Trophoblast cell (in vitro differentiated cells and primary cell): Measurements from ENCODE around the gene NOS1AP.
A peak's percentile ranks its signal among the peaks of the same experiment; 100 is the strongest.

Experiments used
- DNase-seq, 2 donors: peaks; one replicate each; pipeline ENCODE4 v3.0.0-alpha.2; 2016
- H2AFZ ChIP-seq: 2 replicates; pipeline ENCODE4 v1.6.1; 2013; ENCODE audit warnings: low read length, moderate library complexity, mild to moderate bottlenecking; ENCODE audit not compliant: insufficient read depth, poor library complexity
- H2AK5ac ChIP-seq: 2 replicates; pipeline ENCODE4 v1.6.1; 2013; ENCODE audit warnings: mild to moderate bottlenecking, low read length
- H2BK120ac ChIP-seq: 2 replicates; pipeline ENCODE4 v1.6.1; 2013; ENCODE audit warnings: low read length, mild to moderate bottlenecking, moderate library complexity; ENCODE audit not compliant: insufficient read depth, poor library complexity
- H2BK12ac ChIP-seq: 2 replicates; pipeline ENCODE4 v1.6.1; 2013; ENCODE audit warnings: mild to moderate bottlenecking, low read length, moderate library complexity
- H2BK5ac ChIP-seq: 2 replicates; pipeline ENCODE4 v1.6.1; 2013; ENCODE audit warnings: low read length, low read depth, moderate library complexity, mild to moderate bottlenecking; ENCODE audit not compliant: poor library complexity
- H3K14ac ChIP-seq: 2 replicates; pipeline ENCODE4 v1.6.1; 2013; ENCODE audit warnings: mild to moderate bottlenecking, low read length
- H3K18ac ChIP-seq: 2 replicates; pipeline ENCODE4 v1.6.1; 2013; ENCODE audit warnings: mild to moderate bottlenecking, low read length
- H3K23ac ChIP-seq: 2 replicates; pipeline ENCODE4 v1.6.1; 2013; ENCODE audit warnings: low read length
- H3K27ac ChIP-seq: 2 replicates; pipeline ENCODE4 v1.5.1; 2013; ENCODE audit warnings: low read depth, mild to moderate bottlenecking, inconsistent platforms, low read length, moderate library complexity
- H3K27me3 ChIP-seq: 2 replicates; pipeline ENCODE4 v1.6.1; 2013; ENCODE audit warnings: inconsistent platforms, mild to moderate bottlenecking, low read length, moderate library complexity; ENCODE audit not compliant: insufficient read depth
- H3K36me3 ChIP-seq, 2 experiments: 1 replicate in 1 of 2; 2 replicates in 1 of 2; pipeline ENCODE4 v1.6.1; 2013; ENCODE audit warnings: low read length in 2 of 2, mild to moderate bottlenecking in 2 of 2, moderate library complexity in 1 of 2; ENCODE audit not compliant: insufficient read depth in 2 of 2, control insufficient read depth in 1 of 2
- H3K4ac ChIP-seq: 2 replicates; pipeline ENCODE4 v1.6.1; 2013; ENCODE audit warnings: low read depth, mild to moderate bottlenecking, low read length, moderate library complexity
- H3K4me1 ChIP-seq, 2 experiments: 1 replicate in 1 of 2; 2 replicates in 1 of 2; pipeline ENCODE4 v1.6.1; 2013; ENCODE audit warnings: low read length in 2 of 2, mild to moderate bottlenecking in 2 of 2, moderate library complexity in 1 of 2; ENCODE audit not compliant: insufficient read depth in 2 of 2, control insufficient read depth in 1 of 2
- H3K4me2 ChIP-seq: 2 replicates; pipeline ENCODE4 v1.6.1; 2013; ENCODE audit warnings: inconsistent platforms, mild to moderate bottlenecking, low read length, moderate library complexity
- H3K4me3 ChIP-seq: 2 replicates; pipeline ENCODE4 v1.5.1; 2013; ENCODE audit warnings: mild to moderate bottlenecking, low read depth, low read length, inconsistent platforms
- H3K79me1 ChIP-seq: one replicate; pipeline ENCODE4 v1.6.1; 2013; ENCODE audit warnings: low read length
- H3K79me2 ChIP-seq: 2 replicates; pipeline ENCODE4 v1.6.1; 2013; ENCODE audit warnings: low read length, mild to moderate bottlenecking; ENCODE audit not compliant: control insufficient read depth, insufficient read depth, poor library complexity
- H3K9ac ChIP-seq: 2 replicates; pipeline ENCODE4 v1.6.1; 2013; ENCODE audit warnings: mild to moderate bottlenecking, low read length
- H3K9me3 ChIP-seq: 2 replicates; pipeline ENCODE4 v1.6.1; 2013; ENCODE audit warnings: low read depth, mild to moderate bottlenecking, control low read depth, inconsistent platforms, low read length; ENCODE audit not compliant: insufficient read depth
- H4K12ac ChIP-seq: 2 replicates; pipeline ENCODE4 v1.6.1; 2013; ENCODE audit warnings: low read depth, mild to moderate bottlenecking, low read length, moderate library complexity
- H4K8ac ChIP-seq: 2 replicates; pipeline ENCODE4 v1.6.1; 2013; ENCODE audit warnings: low read depth, mild to moderate bottlenecking, low read length, moderate library complexity
- H4K91ac ChIP-seq: one replicate; pipeline ENCODE4 v1.6.1; 2013; ENCODE audit warnings: low read depth, mild to moderate bottlenecking, low read length, moderate library complexity
- WGBS: extraction: QIAGEN DNeasy Blood & Tissue Kit; methylation state at CpG from one replicate; pipeline ENCODE4 v1.1.7; 2013; ENCODE audit warnings: missing lambda C conversion rate; ENCODE audit not compliant: insufficient read length, insufficient coverage; ENCODE audit errors: extremely low coverage; 5-methylcytosine and 5-hydroxymethylcytosine counted together

Gene NOS1AP

DNA sequence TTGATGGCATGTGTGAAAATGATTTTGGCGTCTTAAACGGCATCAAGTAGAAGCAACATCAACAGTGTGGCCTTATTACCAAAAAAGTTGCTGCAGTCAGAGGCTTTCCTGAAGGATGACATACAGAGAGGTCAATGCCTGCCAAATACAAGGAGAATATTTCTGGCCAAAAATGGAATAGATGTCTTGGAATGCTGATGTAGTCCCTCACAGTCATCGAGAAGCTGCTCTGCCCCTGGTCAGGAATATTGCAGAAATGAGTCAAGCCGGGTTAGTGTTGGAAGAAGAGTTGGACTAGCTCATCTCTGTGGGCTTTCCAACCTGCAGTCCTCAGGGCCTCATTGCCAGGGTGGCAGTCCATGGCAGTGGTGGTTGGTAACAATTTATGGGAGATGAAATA is 42.1 kb downstream of the NOS1AP start:
- Histone ChIP-seq H2BK5ac (no peak overlapping the region), H3K14ac (no peak overlapping the region), H3K4me1 (peaks cover 0 to 3% of the 10 kb centered on the region in 2 experiments), H3K79me2 (peaks cover 1% of the 10 kb centered on the region), H3K9me3 (no peaks in the 10 kb centered on the region), H2BK120ac (no peak overlapping the region), H4K8ac (no peak overlapping the region), H3K23ac (no peak overlapping the region), H2BK12ac (no peak overlapping the region), H4K91ac (no peak overlapping the region), H3K79me1 (peaks cover 1% of the 10 kb centered on the region), H3K4ac (no peak overlapping the region), H3K36me3 (no peaks in the 10 kb centered on the region), H3K27ac (no peak overlapping the region), H3K9ac (no peak overlapping the region), H3K4me2 (no peak overlapping the region), H2AK5ac (no peak overlapping the region), H3K4me3 (no peak overlapping the region), H3K27me3 (no peaks in the 10 kb centered on the region), H3K18ac (no peak overlapping the region), H2AFZ (no peak overlapping the region), H4K12ac (no peak overlapping the region)
- WGBS: no CpG with 5 or more reads among the region's 4 CpGs
- no peak for DNase-seq

DNA sequence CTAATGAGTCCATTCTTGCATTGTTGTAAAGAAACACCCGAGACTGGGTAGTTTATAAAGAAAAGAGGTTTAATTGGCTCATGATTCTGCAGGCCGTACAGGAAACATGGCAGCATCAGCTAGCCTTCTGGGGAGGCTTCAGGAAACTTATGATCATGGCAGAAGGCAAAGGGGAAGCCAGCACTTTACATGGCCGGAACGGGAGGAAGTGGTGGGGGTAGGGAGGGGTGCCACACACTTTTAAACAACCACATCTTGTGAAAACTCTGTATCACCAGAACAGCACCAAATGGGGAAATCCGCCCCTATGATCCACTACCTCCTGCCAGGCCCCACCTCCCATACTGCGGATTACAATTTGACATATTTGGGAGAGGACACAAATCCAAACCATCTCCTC is 43.9 kb downstream of the NOS1AP start:
- peaks cover 0 to 6% of the 10 kb centered on the region in 2 experiments for H3K4me1 ChIP-seq
- no peak overlapping the region for H4K91ac ChIP-seq
- no peak overlapping the region for H3K18ac ChIP-seq
- no peaks in the 10 kb centered on the region for H3K36me3 ChIP-seq
- H3K27me3 ChIP-seq: no peaks in the 10 kb centered on the region
- no peak overlapping the region for H3K27ac ChIP-seq
- no peak overlapping the region for H2BK120ac ChIP-seq
- no peak overlapping the region for H2AFZ ChIP-seq
- no peak overlapping the region for H3K9ac ChIP-seq
- peaks cover 1% of the 10 kb centered on the region for H3K79me1 ChIP-seq
- H3K23ac ChIP-seq: no peak overlapping the region
- no peak overlapping the region for H4K8ac ChIP-seq
- H4K12ac ChIP-seq: no peak overlapping the region
- no peak overlapping the region for H3K4me2 ChIP-seq
- H2AK5ac ChIP-seq: no peak overlapping the region
- no peak for DNase-seq
- H3K14ac ChIP-seq: no peak overlapping the region
- no peaks in the 10 kb centered on the region for H3K9me3 ChIP-seq
- WGBS: no CpG with 5 or more reads among the region's 6 CpGs
- no peak overlapping the region for H3K4ac ChIP-seq
- no peak overlapping the region for H3K4me3 ChIP-seq
- H2BK5ac ChIP-seq: no peak overlapping the region
- H3K79me2 ChIP-seq: peaks cover 1% of the 10 kb centered on the region
- H2BK12ac ChIP-seq: no peak overlapping the region

DNA sequence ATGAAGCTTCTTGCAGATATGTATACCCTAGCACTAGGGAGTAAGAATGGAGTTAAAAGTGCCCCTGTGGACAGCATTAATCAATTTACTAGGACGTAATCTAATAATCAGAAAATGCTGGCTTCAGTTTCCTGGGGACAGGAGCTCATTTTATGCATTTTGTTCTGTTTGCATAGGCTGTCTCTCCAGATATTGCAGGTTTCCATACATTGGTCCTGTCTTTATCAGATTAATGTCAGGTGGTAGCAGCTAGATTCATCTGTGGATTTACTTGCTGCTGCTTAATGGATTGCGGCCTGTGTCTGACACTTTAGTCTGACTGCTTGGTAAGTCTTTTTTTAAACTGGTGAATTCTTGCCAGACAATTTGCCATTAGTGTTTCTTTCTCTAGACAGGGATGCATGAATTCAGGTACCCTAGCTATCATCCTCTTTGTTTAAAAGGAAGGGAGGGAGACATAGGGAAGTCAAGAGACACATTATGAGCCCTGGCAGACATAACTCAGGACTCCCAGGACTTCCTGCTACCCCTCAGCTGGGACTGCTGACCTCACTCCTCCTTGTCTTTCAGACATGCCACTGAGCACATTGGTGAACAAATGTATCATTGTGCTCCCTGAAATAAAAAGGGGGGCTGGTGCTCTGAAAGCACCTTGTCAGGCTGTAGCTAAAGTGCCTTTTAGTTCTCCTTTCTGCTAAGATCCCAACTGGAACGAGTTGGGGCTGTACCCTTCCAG is 47.7 kb downstream of the NOS1AP start:
- H3K23ac ChIP-seq: peak overlapping the region; percentile 63
- peaks cover 0 to 6% of the 10 kb centered on the region in 2 experiments for H3K4me1 ChIP-seq
- no CpG with 5 or more reads among the region's 3 CpGs for WGBS
- peak overlapping the region; percentile 51 for H3K18ac ChIP-seq
- H3K36me3 ChIP-seq: no peaks in the 10 kb centered on the region
- H4K91ac ChIP-seq: peak overlapping the region; percentile 40
- H3K27me3 ChIP-seq: no peaks in the 10 kb centered on the region
- H3K4ac ChIP-seq: no peak overlapping the region
- no peak overlapping the region for H3K4me3 ChIP-seq
- H2BK120ac ChIP-seq: no peak overlapping the region
- H3K27ac ChIP-seq: peak overlapping the region; percentile 55
- no peak overlapping the region for H2AFZ ChIP-seq
- peak overlapping the region; percentile 2 for H2BK5ac ChIP-seq
- peaks cover 1% of the 10 kb centered on the region for H3K79me2 ChIP-seq
- no peak overlapping the region for H2AK5ac ChIP-seq
- H4K12ac ChIP-seq: no peak overlapping the region
- no peak overlapping the region for H2BK12ac ChIP-seq
- no peak overlapping the region for H3K9ac ChIP-seq
- no peak overlapping the region for H4K8ac ChIP-seq
- H3K9me3 ChIP-seq: no peaks in the 10 kb centered on the region
- H3K4me2 ChIP-seq: no peak overlapping the region
- no peak overlapping the region for H3K14ac ChIP-seq
- H3K79me1 ChIP-seq: peaks cover 1% of the 10 kb centered on the region
- DNase-seq: no peak

DNA sequence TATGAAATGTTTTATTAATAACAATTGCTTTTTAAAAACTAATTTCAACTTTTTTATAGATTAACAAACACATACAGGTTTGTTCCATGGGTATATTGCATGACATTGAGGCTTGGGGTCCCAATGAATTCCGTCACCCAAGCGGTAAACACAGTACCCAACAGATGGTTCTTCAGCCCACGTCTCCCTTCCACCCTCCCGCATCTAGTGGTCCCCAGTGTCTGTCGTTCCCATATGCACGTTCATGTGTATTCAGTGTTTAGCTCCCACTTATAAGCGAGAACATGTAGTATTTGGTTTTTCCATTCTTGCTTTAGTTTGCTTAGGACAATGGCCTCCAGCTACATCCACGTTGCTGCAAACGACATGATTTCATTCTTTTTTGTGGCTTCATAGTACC is 48.6 kb downstream of the NOS1AP start:
- DNase-seq: no peak

More for the DNA sequence above, 48.6 kb downstream of the NOS1AP start:
- no peaks in the 10 kb centered on the region for H3K36me3 ChIP-seq
- no peak overlapping the region for H4K8ac ChIP-seq
- peaks cover 0 to 6% of the 10 kb centered on the region in 2 experiments for H3K4me1 ChIP-seq
- no peak overlapping the region for H2BK120ac ChIP-seq
- no peak overlapping the region for H3K18ac ChIP-seq
- H3K27ac ChIP-seq: no peak overlapping the region
- H3K79me2 ChIP-seq: peaks cover 1% of the 10 kb centered on the region
- H2AFZ ChIP-seq: no peak overlapping the region
- H3K23ac ChIP-seq: no peak overlapping the region
- H3K14ac ChIP-seq: no peak overlapping the region
- H2BK12ac ChIP-seq: no peak overlapping the region
- H3K9ac ChIP-seq: no peak overlapping the region
- H4K12ac ChIP-seq: no peak overlapping the region
- no peak overlapping the region for H3K4ac ChIP-seq
- H2AK5ac ChIP-seq: no peak overlapping the region
- H3K79me1 ChIP-seq: peaks cover 1% of the 10 kb centered on the region
- no peak overlapping the region for H4K91ac ChIP-seq
- no CpG with 5 or more reads among the region's 9 CpGs for WGBS
- no peaks in the 10 kb centered on the region for H3K27me3 ChIP-seq
- no peak overlapping the region for H3K4me2 ChIP-seq
- no peaks in the 10 kb centered on the region for H3K9me3 ChIP-seq
- no peak overlapping the region for H2BK5ac ChIP-seq
- no peak overlapping the region for H3K4me3 ChIP-seq
